HG03354 (cell line): ENCODE measurements around the gene DOK1.
A peak's percentile ranks its signal among the peaks of the same experiment; 100 is the strongest.

Experiments used
- ATAC-seq: cut with Tn5 transposase; IDR thresholded peaks from one replicate; pipeline ENCODE4 v1.9.1; 2021; ENCODE audit warnings: mild to moderate bottlenecking; ENCODE audit not compliant: unreplicated experiment, poor library complexity, severe bottlenecking

DOK1 gene

DNA sequence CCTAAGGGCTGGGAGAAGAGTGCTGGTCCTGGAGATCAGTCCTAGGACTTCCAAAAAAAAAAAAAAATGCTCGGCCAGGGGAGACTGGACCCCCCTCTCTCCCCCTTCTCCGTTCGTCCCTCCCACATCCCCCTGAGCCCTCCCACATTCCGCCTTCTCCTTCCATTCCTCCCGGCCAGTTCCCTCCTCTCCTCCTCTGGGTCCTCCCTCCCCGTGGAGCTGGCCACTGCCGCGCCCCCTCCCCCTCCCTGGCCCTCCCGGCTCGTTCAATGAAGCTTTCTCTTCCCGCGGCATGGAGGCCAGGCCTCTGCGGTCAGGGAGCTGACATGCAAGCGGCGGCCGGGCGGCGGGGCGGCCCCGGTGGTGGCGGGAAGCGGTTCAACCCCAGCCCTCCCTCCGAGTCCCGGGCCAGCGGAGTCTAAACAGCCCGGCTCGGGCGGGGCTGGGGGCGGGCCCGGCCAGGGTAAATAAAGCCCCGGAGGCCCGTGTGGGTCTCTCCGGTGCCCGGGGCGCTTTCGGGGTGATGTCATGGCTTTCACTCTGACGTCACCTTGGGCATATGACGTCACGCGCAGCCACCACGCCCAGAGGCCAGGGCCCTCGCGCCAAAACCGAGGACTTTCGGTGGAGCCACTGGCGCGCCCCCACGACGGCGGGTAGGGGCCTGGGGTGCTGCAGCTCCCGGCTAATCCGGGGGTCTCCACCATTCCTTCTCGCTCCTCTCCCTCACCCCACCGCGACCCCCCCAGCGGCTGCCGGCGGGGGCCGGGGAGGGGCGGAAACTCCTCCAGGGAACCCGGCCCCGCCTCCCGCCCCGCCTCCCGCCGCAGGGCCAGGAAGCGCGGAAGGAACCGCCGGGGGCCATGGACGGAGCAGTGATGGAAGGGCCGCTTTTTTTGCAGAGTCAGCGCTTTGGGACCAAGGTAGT is at the start of gene DOK1, which contains the start of gene LOXL3:
Gene DOK1, plus strand, starts transcription at position 829 of the 928 bp plus-strand sequence. Its CDS starts 35 bp downstream, at position 864.
Gene LOXL3, minus strand, starts transcription at position 51 of the 928 bp plus-strand sequence. CDS start 1,308 bp downstream, outside the sequence.
- ATAC-seq, result peak; percentile 65

DNA sequence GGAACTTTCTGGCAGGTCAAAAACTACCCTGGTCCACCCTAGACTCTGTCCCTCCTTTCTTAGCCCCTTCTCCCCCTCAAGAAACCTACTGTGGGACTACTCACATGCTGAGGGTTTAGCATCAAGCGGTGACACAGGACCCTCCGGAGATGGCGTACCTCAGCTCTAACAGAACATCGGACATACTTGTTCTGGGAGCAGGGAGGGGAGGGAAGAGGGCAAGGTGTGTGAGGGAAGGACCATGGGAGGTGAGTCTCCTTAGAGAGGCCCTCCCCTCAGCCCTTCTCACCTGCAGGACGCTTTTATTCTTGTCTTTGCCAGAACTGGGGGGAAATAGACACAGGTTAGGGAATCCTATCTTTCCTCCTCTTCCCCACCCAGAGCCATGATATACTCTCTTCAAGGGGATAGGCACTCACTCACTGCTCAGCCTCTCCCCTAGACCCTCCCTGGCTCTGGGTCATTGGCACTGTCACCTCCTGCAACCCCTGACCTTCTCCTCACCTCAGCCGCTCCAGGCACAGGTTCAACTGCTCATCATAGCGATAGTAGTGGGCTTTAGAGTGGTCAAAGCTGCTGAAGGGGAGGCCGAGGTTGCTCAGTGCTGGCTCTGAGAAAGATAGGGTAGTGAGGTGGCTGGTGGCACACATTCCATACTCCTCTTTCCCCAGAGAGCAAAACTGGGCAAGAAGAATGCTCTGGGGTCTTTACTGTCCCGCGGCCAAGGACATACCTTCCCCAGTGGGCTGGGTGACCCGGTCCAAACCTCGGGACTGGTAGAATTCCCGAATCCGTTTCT is 48.9 kb upstream of the DOK1 start:
- ATAC-seq, result no peak

DNA sequence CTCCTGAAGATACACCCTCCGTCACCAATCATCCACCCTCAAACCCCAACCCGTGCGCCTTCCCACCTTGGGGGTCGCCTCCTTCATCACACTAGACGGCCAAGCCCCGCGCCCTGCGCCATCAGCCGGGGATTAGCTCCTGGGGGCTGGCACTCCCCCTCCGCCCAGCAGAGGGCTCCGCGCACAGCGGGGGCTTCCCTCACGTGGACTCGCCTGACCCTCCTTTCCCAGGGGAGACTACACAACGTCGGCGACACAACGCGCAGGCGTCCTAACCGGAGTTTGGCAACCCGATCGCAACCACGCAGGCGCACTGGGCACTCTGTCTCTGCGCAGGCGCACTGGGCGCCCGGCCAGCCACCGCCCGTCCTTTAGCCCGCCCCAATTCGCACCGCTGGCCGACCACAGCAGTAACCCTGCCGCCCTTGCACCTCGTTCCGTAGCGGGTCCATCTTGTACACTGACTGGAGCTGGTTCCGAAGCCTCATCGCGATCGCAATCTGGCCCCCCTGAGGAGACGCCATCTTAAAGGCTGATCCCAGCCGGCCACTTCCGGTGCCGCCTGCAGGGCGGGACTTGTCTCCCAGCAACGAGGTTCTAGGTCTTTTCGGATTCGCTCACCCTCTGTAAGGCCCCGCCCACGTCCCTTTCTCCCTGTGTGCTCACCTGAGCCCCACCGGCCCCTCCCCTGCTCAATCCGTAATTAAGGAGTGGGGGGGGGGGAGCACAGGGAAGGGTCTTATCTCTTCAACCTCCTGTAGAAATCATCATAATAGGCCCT is 47.2 kb upstream of the DOK1 start, which contains the start of gene PCGF1:
Gene PCGF1, minus strand, starts transcription at position 551 of the 781 bp plus-strand sequence. Its CDS starts 27 bp downstream, at position 524.
- peak; percentile 90 for ATAC-seq

DNA sequence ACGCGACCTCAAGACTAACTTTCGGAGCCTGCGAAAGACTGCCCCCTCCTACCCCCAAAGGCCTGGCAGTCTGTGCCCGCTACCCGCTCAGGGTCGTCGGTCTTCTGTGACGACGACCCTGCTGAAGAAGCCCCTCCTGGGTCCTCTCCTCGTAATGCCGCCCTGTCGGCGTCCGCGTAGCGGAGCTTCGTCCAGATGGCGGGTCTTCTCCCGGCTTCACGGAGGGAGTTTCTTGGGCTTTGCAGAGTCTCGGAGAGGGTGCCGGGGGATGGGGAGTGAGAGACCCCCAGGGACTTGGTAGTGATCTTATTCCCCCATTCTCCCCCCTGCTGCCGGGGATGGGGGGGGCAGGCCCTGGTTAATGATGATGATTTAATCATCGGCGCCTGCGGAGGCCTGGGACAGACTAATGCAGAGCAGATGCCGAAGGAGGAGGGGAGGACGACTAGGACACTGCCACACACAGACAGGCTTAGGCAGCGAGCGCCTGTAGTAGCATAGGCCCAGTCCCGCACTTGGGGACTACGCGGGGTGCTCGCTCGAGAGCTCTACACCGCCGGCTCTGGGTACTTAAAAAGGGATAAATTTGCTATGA is 46.5 kb upstream of the DOK1 start:
- peak; percentile 3 for ATAC-seq

DNA sequence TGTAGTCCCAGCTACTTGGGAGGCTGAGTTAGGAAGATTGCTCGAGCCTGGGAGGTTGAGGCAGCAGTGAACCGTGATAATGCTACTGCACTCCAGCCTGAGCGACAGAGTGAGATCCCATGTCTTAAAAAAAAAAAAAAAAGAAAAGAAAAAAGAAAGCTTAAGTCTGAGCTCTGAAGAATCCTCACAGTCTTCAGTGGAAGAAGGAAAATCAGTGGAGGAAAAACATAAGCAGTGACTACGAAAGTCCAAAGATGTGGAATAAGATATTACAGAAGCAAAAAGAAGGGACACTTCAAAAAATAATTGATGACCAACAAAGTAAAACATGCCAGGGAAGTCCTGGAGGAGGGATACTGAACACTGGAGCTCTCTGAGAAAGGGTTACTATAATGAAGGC is 44.2 kb upstream of the DOK1 start:
- ATAC-seq, result no peak

DNA sequence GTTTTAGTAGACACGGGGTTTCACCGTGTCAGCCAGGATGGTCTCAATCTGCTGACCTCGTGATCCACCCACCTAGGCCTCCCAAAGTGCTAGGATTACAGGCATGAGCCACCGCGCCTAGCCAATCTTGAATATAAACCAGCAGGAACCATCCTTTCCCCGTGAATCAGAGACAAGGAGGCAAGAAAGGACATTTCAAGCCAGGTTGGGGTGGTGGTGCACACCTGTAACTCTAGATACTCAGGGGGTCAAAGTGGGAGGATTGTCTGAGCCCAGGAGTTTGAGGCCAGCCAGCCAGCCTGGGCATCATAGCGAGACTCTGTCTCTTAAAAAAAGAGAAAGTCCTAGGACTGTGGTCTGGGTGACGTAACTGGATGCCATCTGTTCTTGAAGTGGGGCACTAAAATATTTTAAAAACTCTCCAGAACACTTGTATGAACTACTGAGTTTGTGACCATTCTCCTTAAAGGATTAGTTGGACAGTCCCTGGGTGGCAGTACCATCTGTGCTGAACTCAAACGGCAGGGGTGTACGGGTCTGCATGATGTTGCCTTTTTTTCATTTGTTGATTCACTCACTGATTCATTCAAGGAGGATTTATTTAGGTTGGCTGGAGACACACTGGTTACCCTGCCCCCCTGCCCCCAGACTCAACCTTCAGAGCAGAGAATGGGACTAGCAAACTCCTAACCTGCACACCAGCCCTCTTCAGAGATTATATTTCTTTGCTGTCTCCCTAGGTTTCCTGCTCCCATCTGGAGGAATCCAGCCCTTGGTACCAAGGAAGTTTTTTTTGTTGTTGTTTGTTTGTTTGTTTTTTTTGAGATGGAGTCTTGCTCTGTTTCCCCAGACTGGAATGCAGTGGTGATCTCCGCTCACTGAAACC is 43.2 kb upstream of the DOK1 start:
- no peak for ATAC-seq

DNA sequence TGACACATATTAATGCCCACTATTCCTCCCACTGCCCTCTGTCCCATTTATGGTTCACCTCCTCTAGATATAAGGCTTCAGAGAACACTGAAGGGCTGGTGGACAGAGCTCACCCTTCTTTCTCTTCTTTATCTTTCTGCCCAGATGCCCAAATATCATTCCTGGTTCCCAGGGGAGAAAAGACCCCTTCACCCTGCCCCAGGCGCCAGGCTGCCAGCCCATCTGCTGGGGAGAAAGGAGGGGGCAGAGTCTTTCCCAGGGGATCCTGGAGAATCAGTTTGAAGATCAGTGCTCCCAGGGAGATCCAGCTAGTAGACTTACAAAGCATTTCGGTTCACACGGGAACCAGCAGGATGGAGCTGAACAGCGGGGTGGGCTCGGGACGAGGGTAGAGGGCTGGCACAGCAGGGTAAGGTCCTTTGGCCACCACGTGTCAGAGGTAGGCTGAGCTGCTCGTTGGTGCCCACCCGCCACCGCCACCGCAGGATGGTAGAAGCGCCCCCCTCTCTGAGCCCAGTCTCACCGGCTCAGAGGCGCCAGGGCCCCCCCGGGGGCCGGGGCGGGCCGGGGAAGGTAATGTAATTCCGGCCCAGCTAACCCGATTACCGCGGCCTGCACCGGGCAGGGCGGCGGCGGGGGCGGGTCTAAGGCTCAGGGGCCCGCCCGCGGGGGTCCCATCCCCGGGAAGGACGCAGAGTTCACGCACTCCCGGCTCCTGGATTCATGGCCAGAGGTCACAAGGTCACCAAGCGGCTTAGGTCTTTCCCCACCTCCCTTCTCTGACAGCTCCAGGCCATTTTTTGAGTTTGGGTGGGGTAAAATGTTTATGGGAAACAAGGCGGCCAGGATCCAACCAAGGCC is 41.5 kb upstream of the DOK1 start:
- no peak for ATAC-seq

DNA sequence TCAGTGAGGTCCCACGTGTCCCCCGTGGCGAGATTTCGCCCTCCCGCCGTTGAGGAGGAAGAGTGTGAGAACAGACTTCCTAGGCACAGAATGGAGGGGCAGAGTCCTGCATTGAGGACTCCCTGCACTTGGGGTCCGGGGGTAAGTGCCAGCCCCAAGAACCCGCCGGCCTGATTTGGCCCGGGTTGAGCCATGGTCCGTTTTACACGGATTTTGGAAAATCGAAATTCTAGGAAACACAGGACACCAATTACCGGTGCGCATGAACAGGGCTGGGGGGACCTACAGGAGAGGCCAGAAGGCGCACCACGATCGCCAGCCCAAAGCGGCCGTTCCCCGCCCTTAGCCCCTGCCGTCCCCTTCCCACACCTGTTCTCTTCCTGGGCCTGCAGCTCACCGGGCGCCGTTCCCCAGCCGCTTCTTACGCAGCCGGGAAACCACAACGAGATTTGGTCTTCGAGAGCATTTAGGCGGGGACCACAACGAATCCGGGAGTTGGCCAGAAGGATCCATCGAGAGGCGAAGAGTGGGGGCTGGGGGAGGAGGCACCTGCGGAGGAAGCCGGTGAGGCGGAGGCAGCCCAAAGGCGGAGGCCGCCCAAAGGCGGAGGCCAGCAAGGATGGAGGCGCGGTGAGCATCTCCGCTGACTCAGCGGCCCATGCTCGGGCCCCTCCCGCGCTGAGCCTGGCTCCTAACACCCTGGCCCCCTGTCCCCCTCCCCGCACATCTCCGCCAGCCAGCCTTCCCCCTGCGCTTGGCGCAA is 40.7 kb upstream of the DOK1 start:
- no peak for ATAC-seq

DNA sequence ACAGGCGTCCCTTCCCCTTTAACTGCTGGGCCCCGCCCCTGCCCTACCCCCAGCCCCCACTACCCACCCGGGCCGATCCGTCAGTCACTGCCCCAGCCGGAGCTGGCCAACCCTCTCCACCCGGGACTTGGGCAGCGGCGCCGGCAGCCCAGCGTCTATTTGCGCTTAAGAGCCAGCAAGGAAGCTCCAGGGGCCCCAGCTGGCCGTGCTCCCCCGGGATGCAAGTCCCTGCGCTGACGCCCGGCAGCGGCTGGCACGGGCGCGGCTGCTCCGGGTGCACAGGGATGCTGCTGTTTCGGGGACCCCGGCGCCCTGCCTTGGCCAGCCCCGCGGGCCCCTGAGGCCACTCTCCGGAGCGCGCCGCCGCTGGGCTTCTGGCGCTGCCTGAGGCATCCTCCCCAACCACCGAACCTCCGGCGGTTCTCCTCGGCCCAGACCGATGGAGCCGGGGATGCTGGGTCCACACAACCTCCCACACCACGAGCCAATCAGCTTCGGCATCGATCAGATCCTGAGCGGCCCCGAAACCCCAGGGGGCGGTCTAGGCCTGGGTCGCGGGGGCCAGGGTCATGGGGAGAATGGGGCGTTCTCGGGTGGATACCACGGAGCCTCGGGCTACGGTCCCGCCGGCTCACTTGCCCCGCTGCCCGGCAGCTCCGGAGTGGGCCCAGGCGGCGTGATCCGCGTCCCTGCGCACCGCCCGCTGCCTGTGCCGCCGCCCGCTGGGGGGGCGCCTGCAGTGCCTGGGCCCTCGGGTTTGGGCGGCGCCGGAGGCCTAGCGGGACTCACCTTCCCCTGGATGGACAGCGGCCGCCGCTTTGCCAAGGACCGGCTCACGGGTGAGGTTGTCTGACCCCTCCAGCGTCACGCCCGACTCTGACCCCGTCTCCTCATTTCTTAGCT is 39.9 kb upstream of the DOK1 start, which contains the start of gene TLX2:
Gene TLX2, plus strand, starts transcription at position 83 of the 903 bp plus-strand sequence. Its CDS starts 357 bp downstream, at position 440.
- ATAC-seq, result no peak

DNA sequence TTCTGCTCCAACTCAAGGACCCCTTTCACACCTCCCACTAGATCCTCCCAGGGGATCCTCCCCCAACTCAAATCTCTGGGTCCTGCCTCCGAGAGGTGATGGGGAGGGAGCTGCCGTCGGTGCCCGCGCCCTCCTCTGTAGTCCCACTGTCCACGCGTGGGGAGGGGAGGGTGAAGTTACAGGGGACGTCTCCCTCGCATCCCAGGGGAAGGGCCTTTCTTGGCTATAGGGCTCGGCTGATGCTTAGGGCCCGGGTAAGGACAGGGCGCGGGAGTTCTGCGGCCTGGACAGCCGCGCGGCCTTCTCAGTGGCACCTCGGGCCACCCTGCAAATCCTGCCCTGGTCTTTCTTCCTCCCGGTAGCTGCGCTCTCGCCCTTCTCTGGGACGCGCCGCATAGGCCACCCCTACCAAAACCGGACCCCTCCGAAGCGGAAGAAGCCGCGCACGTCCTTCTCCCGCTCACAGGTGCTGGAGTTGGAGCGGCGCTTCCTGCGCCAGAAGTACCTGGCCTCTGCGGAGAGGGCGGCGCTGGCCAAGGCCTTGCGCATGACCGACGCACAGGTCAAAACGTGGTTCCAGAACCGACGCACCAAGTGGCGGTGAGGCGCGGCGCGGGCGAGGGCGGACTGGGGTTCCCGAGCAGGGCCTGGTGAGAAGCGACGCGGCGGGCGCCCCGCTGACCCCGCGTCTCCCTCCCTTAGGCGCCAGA is 39.1 kb upstream of the DOK1 start:
- no peak for ATAC-seq

DNA sequence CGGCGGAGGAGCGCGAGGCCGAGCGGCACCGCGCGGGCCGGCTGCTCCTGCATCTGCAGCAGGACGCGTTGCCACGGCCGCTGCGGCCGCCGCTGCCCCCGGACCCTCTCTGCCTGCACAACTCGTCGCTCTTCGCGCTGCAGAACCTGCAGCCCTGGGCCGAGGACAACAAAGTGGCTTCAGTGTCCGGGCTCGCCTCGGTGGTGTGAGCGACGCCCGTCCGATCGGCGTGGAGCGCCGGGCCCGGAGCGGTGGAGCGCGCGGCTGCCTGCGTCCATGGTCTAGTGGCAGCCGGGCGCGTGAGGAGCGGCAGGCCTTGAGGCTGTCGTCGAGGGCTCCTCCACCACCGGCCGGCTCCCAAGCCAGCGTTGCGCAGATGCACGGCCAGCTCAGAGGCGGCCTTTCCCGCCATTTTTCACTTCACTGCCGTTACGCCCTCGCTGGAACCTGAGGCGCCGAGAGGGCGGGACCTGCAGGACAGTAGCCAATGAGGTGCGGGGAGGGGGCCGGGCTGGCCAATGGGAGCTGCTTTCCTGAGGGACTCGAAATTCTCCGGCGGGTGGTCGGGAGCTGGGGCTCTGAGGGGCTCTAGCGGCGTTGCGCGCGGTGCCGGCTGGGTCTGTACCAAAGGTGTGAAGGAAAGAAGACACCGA is 38.4 kb upstream of the DOK1 start:
- peak; percentile 65 for ATAC-seq

DNA sequence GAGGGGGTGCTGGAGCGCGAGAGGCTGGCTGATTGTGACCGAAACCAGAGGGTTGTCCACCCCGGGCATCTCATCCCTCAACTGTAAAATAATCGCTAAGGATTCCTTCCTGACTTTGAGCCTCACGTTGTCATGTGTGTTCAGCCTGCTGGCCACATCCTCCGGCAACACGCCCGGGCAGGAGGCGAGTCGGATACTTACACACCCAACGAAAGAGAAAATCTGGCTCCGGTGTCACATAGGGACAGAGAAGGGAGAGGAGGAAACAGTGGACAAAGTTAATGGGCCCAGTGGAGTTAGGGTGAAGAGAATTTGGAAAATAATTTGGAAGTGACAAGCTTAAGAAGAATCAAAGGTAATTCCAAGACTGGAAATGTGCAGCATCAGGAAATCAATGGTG is 37.9 kb upstream of the DOK1 start:
- ATAC-seq, result no peak

DNA sequence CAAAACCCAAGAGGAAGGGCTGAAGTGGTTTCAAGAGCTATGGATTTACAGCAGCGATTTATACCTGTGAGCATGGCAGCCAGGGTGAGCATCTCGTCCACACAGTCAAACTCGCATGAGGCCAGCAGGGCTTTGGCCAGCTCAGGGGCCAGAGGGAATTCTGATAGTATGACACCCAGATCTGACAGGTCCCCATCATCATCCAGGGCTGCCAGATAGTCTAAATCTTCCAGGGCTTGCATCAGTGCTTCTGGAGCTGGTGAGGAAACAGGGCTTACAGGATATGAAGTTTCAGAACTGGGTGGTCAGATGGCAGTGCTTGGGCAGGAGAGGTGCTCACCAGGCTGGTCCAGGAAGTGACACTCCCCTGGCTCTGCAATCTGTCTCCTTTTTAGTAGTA is 32.0 kb upstream of the DOK1 start:
- no peak for ATAC-seq

DNA sequence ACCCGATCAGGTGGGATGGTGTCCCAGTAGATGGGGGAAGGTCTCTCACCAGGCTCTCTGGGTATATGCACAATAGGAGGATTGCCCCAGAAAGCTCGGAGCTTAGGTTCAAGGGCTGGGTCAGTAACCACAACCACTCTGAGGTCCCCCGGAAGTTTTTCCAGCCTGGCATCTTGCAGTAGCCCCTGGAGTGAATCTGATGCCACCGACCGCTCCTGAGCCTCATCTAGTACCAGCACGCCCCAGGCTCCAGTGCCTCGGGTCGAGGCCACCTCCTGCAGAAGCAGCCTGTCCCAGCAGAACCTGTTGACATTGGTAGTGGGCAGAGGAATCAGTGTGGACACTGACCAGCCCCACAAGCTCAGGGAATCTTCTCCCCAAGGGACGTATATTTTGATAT is 30.5 kb upstream of the DOK1 start:
- ATAC-seq, result no peak
